ENCODE measurements around the gene ALPL.
"Not testable (repeated sequence)": the region's sequence is repeated elsewhere in the genome, so short reads cannot be mapped to it uniquely, and the experiment has no call there.

Gene ALPL

GRCh38 chr1:21508580-21509350 is 458 bp upstream of the ALPL start:
- DNase-seq, result peak; percentile 75 to 83

GRCh38 chr1:21510113-21510493 is 880 bp downstream of the ALPL start:
- DNase-seq, result no peak

- DNase-seq, result no peak
Observed at GRCh38 chr1:21510885-21511578, 1.8 kb downstream of the ALPL start.

- DNase-seq, result no peak
Observed at GRCh38 chr1:21511579-21512522, 2.6 kb downstream of the ALPL start.

GRCh38 chr1:21514245-21514644 is 5.0 kb downstream of the ALPL start:
- DNase-seq, result no peak

GRCh38 chr1:21517161-21517589 is 8.0 kb downstream of the ALPL start:
- DNase-seq, result no peak

GRCh38 chr1:21517660-21518480 is 8.6 kb downstream of the ALPL start:
- DNase-seq, result no peak

GRCh38 chr1:21518774-21519455 is 9.7 kb downstream of the ALPL start:
- DNase-seq, result no peak

- DNase-seq, result not testable (repeated sequence)
Observed at GRCh38 chr1:21519486-21520070, 10.4 kb downstream of the ALPL start.

GRCh38 chr1:21520899-21521716 is 11.9 kb downstream of the ALPL start:
- no peak for DNase-seq

GRCh38 chr1:21521717-21522060 is 12.5 kb downstream of the ALPL start:
- no peak for DNase-seq

GRCh38 chr1:21522525-21523038 is 13.4 kb downstream of the ALPL start:
- DNase-seq, result no peak

GRCh38 chr1:21523297-21523813 is 14.1 kb downstream of the ALPL start:
- DNase-seq, result no peak

- no peak for DNase-seq
Observed at GRCh38 chr1:21524220-21524619, 15.0 kb downstream of the ALPL start.

GRCh38 chr1:21524686-21525339 is 15.6 kb downstream of the ALPL start:
- no peak for DNase-seq

GRCh38 chr1:21525340-21525717 is 16.1 kb downstream of the ALPL start:
- no peak for DNase-seq

GRCh38 chr1:21526441-21526840 is 17.2 kb downstream of the ALPL start:
- no peak for DNase-seq

GRCh38 chr1:21530368-21531016 is 21.3 kb downstream of the ALPL start:
- no peak for DNase-seq

- no peak for DNase-seq
Observed at GRCh38 chr1:21531241-21531640, 22.0 kb downstream of the ALPL start.

Measured in stimulated activated CD4-positive, alpha-beta T cell treated with anti-CD3 and anti-CD28 coated beads, Interleukin-2, amount 100 ng/mL, for 24 hours (primary cell).